ENCODE results near the gene ADAMTS2. TPM values are rescaled to one million over a fixed set of nuclear protein-coding genes. Genes with fewer than 3 reads are reported as not detected.

Gene ADAMTS2
- total and polyA plus RNA-seq, 4 experiments from 2014 or later, result 0.07 TPM; not detected in 3

DNA sequence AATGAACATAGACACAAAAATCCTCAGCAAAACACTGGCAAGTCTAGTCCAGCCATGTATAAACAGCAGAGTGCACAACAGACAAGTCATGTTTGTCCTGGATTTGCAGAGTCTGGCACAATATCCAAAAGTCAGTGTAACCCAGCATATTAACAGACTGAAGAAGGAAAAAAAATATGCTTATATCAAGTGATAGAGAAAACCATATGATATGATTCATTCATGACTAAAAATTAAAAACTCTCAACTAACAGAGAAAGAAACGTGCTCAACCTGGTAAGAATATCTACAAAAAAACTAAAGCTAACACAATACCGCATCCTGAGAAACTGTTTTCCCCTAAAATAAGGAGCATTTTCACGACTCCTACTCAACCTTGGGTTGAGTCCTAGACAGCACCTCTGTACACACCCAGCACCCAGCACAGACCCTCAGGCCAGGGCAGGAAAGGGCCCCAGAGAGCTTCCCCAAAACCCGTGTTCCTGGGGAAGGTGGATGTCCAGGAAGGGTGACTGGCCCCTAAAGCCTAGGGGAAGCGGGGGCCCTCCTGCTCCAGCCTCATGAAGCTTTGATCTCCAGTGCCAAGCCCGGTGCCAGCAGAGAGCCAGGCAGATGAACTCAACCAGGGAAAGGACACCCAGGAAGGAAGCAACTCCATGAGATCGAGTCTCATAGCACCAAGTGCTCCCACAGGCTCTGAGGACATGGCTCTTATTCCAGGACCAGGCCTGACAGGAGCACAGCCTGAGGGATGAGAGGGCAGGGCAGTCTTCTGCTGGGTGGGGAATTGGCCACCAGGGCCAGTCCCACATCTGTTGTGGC is 38.9 kb downstream of the ADAMTS2 start:
- no peaks in the 10 kb centered on the region for H3K4me1 Mint-ChIP-seq
- no peak for DNase-seq
- Histone ChIP-seq H3K9me3 (ENCODE audit: control insufficient read depth in 1 of 2, low read length in 2 of 2) (no peaks in the 10 kb centered on the region), H3K4me3 (ENCODE audit: low read length in 2 of 2) (no peak overlapping the region), H3K4me1 (ENCODE audit: insufficient read depth, low read length) (no peaks in the 10 kb centered on the region), H3K27ac (ENCODE audit: low read depth, low read length) (no peak overlapping the region), H3K36me3 (ENCODE audit: insufficient read depth, low read length) (no peaks in the 10 kb centered on the region), H3K27me3 (ENCODE audit: insufficient read depth, low read length) (no peaks in the 10 kb centered on the region)
- no peaks in the 10 kb centered on the region for H3K36me3 Mint-ChIP-seq
- intact Hi-C loops (cut with micrococcal nuclease), result no loop called here
- H3K27me3 Mint-ChIP-seq, result peaks cover under 1 to 6% of the 10 kb centered on the region in 2 donors
- H3K4me3 Mint-ChIP-seq, result peak overlapping the region in 1 of 8 donors; percentile 54
- H3K9me3 Mint-ChIP-seq, result peaks cover 0 to 35% (median 16%) of the 10 kb centered on the region in 8 donors
- peak overlapping the region in 1 of 7 donors; percentile 2 for H3K27ac Mint-ChIP-seq
- ChIA-PET CTCF (ENCODE audit: partially characterized antibody) (no interaction called here), POLR2A (ENCODE audit: partially characterized antibody) (no interaction called here)

- DNase-seq, result no peak
- Mint-ChIP-seq H3K9me3 (peaks cover 0 to 39% (median 18%) of the 10 kb centered on the region in 8 donors), H3K4me3 (no peak overlapping the region), H3K27ac (no peak overlapping the region), H3K36me3 (no peaks in the 10 kb centered on the region), H3K4me1 (no peaks in the 10 kb centered on the region), H3K27me3 (peaks cover 0 to 4% of the 10 kb centered on the region in 2 donors)
- Histone ChIP-seq H3K4me3 (ENCODE audit: low read length in 2 of 2) (no peak overlapping the region), H3K27ac (ENCODE audit: low read depth, low read length) (no peak overlapping the region), H3K27me3 (ENCODE audit: insufficient read depth, low read length) (no peaks in the 10 kb centered on the region), H3K9me3 (ENCODE audit: control insufficient read depth in 1 of 2, low read length in 2 of 2) (no peaks in the 10 kb centered on the region), H3K4me1 (ENCODE audit: insufficient read depth, low read length) (no peaks in the 10 kb centered on the region), H3K36me3 (ENCODE audit: insufficient read depth, low read length) (no peaks in the 10 kb centered on the region)
- POLR2A ChIA-PET (ENCODE audit: partially characterized antibody), result no interaction called here
- CTCF ChIA-PET (ENCODE audit: partially characterized antibody), result no interaction called here
- intact Hi-C loops (cut with micrococcal nuclease), result no loop called here
These were observed 40.4 kb downstream of the ADAMTS2 start for GRCh38 chr5:179304871-179305270.

- CTCF ChIA-PET (ENCODE audit: partially characterized antibody), result no interaction called here
- H3K9me3 Mint-ChIP-seq, result peaks cover 0 to 39% (median 18%) of the 10 kb centered on the region in 8 donors
- no peaks in the 10 kb centered on the region for H3K36me3 ChIP-seq (ENCODE audit: insufficient read depth, low read length)
- no peak overlapping the region for H3K27ac Mint-ChIP-seq
- no peaks in the 10 kb centered on the region for H3K4me1 ChIP-seq (ENCODE audit: insufficient read depth, low read length)
- H3K4me3 Mint-ChIP-seq, result no peak overlapping the region
- H3K27me3 ChIP-seq (ENCODE audit: insufficient read depth, low read length), result no peaks in the 10 kb centered on the region
- H3K4me3 ChIP-seq (ENCODE audit: low read length in 2 of 2), result no peak overlapping the region
- peaks cover 0 to 4% of the 10 kb centered on the region in 2 donors for H3K27me3 Mint-ChIP-seq
- H3K9me3 ChIP-seq (ENCODE audit: control insufficient read depth in 1 of 2, low read length in 2 of 2), result no peaks in the 10 kb centered on the region
- H3K36me3 Mint-ChIP-seq, result no peaks in the 10 kb centered on the region
- POLR2A ChIA-PET (ENCODE audit: partially characterized antibody), result no interaction called here
- no peak for DNase-seq
- H3K4me1 Mint-ChIP-seq, result no peaks in the 10 kb centered on the region
- H3K27ac ChIP-seq (ENCODE audit: low read depth, low read length), result no peak overlapping the region
- intact Hi-C loops (cut with micrococcal nuclease), result no loop called here
These were observed 40.8 kb downstream of the ADAMTS2 start for GRCh38 chr5:179304466-179304865.

- intact Hi-C loops (cut with micrococcal nuclease), result no loop called here
- H3K36me3 ChIP-seq (ENCODE audit: insufficient read depth, low read length), result no peaks in the 10 kb centered on the region
- no peak overlapping the region for H3K27ac ChIP-seq (ENCODE audit: low read depth, low read length)
- no peak for DNase-seq
- H3K4me1 ChIP-seq (ENCODE audit: insufficient read depth, low read length), result no peaks in the 10 kb centered on the region
- H3K4me3 ChIP-seq (ENCODE audit: low read length in 2 of 2), result no peak overlapping the region
- H3K9me3 Mint-ChIP-seq, result peaks cover 0 to 39% (median 19%) of the 10 kb centered on the region in 8 donors
- H3K4me3 Mint-ChIP-seq, result no peak overlapping the region
- no peaks in the 10 kb centered on the region for H3K36me3 Mint-ChIP-seq
- peak overlapping the region in 1 of 7 donors; percentile 17 for H3K27ac Mint-ChIP-seq
- H3K27me3 ChIP-seq (ENCODE audit: insufficient read depth, low read length), result no peaks in the 10 kb centered on the region
- no peaks in the 10 kb centered on the region for H3K4me1 Mint-ChIP-seq
- ChIA-PET CTCF (ENCODE audit: partially characterized antibody) (no interaction called here), POLR2A (ENCODE audit: partially characterized antibody) (no interaction called here)
- H3K27me3 Mint-ChIP-seq, result peaks cover 0 to 4% of the 10 kb centered on the region in 2 donors
- H3K9me3 ChIP-seq (ENCODE audit: control insufficient read depth in 1 of 2, low read length in 2 of 2), result no peaks in the 10 kb centered on the region
These were observed 41.6 kb downstream of the ADAMTS2 start for GRCh38 chr5:179303451-179304200.

- DNase-seq, result no peak
- H3K9me3 ChIP-seq (ENCODE audit: control insufficient read depth in 1 of 2, low read length in 2 of 2), result no peaks in the 10 kb centered on the region
- no peaks in the 10 kb centered on the region for H3K27me3 ChIP-seq (ENCODE audit: insufficient read depth, low read length)
- CTCF ChIA-PET (ENCODE audit: partially characterized antibody), result no interaction called here
- intact Hi-C loops (cut with micrococcal nuclease), result no loop called here
- no peaks in the 10 kb centered on the region for H3K36me3 ChIP-seq (ENCODE audit: insufficient read depth, low read length)
- no peaks in the 10 kb centered on the region for H3K4me1 ChIP-seq (ENCODE audit: insufficient read depth, low read length)
- Mint-ChIP-seq H3K36me3 (no peaks in the 10 kb centered on the region), H3K4me3 (no peak overlapping the region), H3K27me3 (peaks cover 0 to 7% of the 10 kb centered on the region in 2 donors), H3K9me3 (peaks cover 5 to 37% (median 21%) of the 10 kb centered on the region in 8 donors), H3K4me1 (no peaks in the 10 kb centered on the region), H3K27ac (no peak overlapping the region)
- POLR2A ChIA-PET (ENCODE audit: partially characterized antibody), result no interaction called here
- no peak overlapping the region for H3K27ac ChIP-seq (ENCODE audit: low read depth, low read length)
- no peak overlapping the region for H3K4me3 ChIP-seq (ENCODE audit: low read length in 2 of 2)
These were observed 42.6 kb downstream of the ADAMTS2 start for GRCh38 chr5:179302499-179303185.

DNA sequence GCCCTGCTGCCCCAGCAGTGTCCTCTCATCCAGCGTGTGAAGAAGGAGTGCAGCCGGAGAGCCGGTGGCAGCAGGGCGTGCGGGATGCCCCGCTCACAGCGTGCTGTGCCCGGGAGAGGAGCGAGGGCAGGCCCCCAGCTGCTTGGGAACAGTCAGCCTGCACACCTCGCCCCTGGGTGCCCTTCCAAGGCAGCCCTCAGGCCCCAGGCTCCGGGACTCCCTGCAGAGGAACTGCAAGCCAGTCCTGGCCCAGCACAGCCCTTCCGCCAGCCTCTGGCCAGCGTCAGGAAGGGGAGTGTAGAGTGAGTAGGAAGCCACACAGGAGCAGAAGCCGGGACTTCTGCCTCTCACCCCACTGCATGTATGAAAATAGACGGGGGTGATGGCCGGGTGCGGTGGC is 43.5 kb downstream of the ADAMTS2 start:
- Histone ChIP-seq H3K9me3 (ENCODE audit: control insufficient read depth in 1 of 2, low read length in 2 of 2) (no peaks in the 10 kb centered on the region), H3K36me3 (ENCODE audit: insufficient read depth, low read length) (no peaks in the 10 kb centered on the region), H3K4me3 (ENCODE audit: low read length in 2 of 2) (no peak overlapping the region), H3K27ac (ENCODE audit: low read depth, low read length) (no peak overlapping the region), H3K4me1 (ENCODE audit: insufficient read depth, low read length) (no peaks in the 10 kb centered on the region), H3K27me3 (ENCODE audit: insufficient read depth, low read length) (no peaks in the 10 kb centered on the region)
- CTCF ChIA-PET (ENCODE audit: partially characterized antibody), result no interaction called here
- POLR2A ChIA-PET (ENCODE audit: partially characterized antibody), result no interaction called here
- Mint-ChIP-seq H3K4me1 (no peaks in the 10 kb centered on the region), H3K27me3 (peaks cover 0 to 5% of the 10 kb centered on the region in 2 donors), H3K36me3 (no peaks in the 10 kb centered on the region), H3K9me3 (peaks cover 5 to 41% (median 21%) of the 10 kb centered on the region in 8 donors), H3K27ac (no peak overlapping the region), H3K4me3 (no peak overlapping the region)
- DNase-seq, result no peak
- intact Hi-C loops (cut with micrococcal nuclease), result no loop called here

- peaks cover 5 to 41% (median 21%) of the 10 kb centered on the region in 8 donors for H3K9me3 Mint-ChIP-seq
- no peaks in the 10 kb centered on the region for H3K36me3 Mint-ChIP-seq
- no peak overlapping the region for H3K4me3 Mint-ChIP-seq
- ChIA-PET CTCF (ENCODE audit: partially characterized antibody) (no interaction called here), POLR2A (ENCODE audit: partially characterized antibody) (no interaction called here)
- Histone ChIP-seq H3K4me3 (ENCODE audit: low read length in 2 of 2) (no peak overlapping the region), H3K36me3 (ENCODE audit: insufficient read depth, low read length) (no peaks in the 10 kb centered on the region), H3K4me1 (ENCODE audit: insufficient read depth, low read length) (no peaks in the 10 kb centered on the region), H3K9me3 (ENCODE audit: control insufficient read depth in 1 of 2, low read length in 2 of 2) (no peaks in the 10 kb centered on the region), H3K27ac (ENCODE audit: low read depth, low read length) (no peak overlapping the region), H3K27me3 (ENCODE audit: insufficient read depth, low read length) (no peaks in the 10 kb centered on the region)
- no peak overlapping the region for H3K27ac Mint-ChIP-seq
- peaks cover 2 to 5% of the 10 kb centered on the region in 2 donors for H3K27me3 Mint-ChIP-seq
- intact Hi-C loops (cut with micrococcal nuclease), result no loop called here
- no peak for DNase-seq
- H3K4me1 Mint-ChIP-seq, result no peaks in the 10 kb centered on the region
These were observed 43.9 kb downstream of the ADAMTS2 start for GRCh38 chr5:179301376-179301775.

All from CD4-positive, alpha-beta memory T cell (primary cell).